CD14-positive monocyte (primary cell): ENCODE results near the gene CNKSR2. TPM values are rescaled to one million over a fixed set of nuclear protein-coding genes. Genes with fewer than 3 reads are reported as not detected.

Experiments used
- DNase-seq, 3 donors: peaks; one replicate each; pipeline ENCODE4 v3.0.0-alpha.2; 2011 to 2022
- H2AFZ ChIP-seq: 2 replicates; pipeline ENCODE4 v1.6.0; 2012; ENCODE audit warnings: mild to moderate bottlenecking, low read depth, low read length, inconsistent platforms; ENCODE audit not compliant: insufficient read depth, poor library complexity, severe bottlenecking
- H3K27ac ChIP-seq, 2 donors: 1 replicate in 1 of 2; 2 replicates in 1 of 2; pipeline ENCODE4 v1.5.1; 2012 to 2013; ENCODE audit warnings: low read length in 2 of 2, control low read depth in 1 of 2, inconsistent platforms in 1 of 2, low read depth in 1 of 2, mild to moderate bottlenecking in 1 of 2
- H3K27me3 ChIP-seq, 2 donors: one replicate each; pipeline versions ENCODE4 v1.6.0 to v1.6.1; 2011 to 2013; ENCODE audit warnings: low read length in 2 of 2; ENCODE audit not compliant: control insufficient read depth in 2 of 2, insufficient read depth in 2 of 2
- H3K36me3 ChIP-seq, 2 donors: replicated peaks in 1 of 2; 1 replicate in 1 of 2; 2 replicates in 1 of 2; pipeline versions ENCODE4 v1.5.1 to v1.6.1; 2012 to 2013; ENCODE audit warnings: low read length in 2 of 2, control low read depth in 1 of 2, inconsistent platforms in 1 of 2, mild to moderate bottlenecking in 1 of 2; ENCODE audit not compliant: insufficient read depth in 2 of 2, control insufficient read depth in 1 of 2
- H3K4me1 ChIP-seq, 2 donors: 1 replicate in 1 of 2; 2 replicates in 1 of 2; pipeline versions ENCODE4 v1.5.1 to v1.6.1; 2012 to 2013; ENCODE audit warnings: low read length in 2 of 2, control low read depth in 1 of 2, inconsistent platforms in 1 of 2, mild to moderate bottlenecking in 1 of 2, moderate library complexity in 1 of 2; ENCODE audit not compliant: insufficient read depth in 2 of 2, control insufficient read depth in 1 of 2
- H3K4me2 ChIP-seq: replicated peaks from 2 replicates; pipeline ENCODE3; 2012; ENCODE audit warnings: low read length, moderate library complexity, mild to moderate bottlenecking; ENCODE audit not compliant: poor library complexity, severe bottlenecking; ENCODE audit errors: extremely low read depth
- H3K4me3 ChIP-seq, 3 experiments: fragments of 200-600 bp in 1 of 3; sonication (generic) in 1 of 3; replicated peaks in 1 of 3; 1 replicate in 2 of 3; 2 replicates in 1 of 3; pipeline ENCODE4 v1.5.1; 2011 to 2013; ENCODE audit warnings: low read length in 3 of 3, mild to moderate bottlenecking in 3 of 3, control low read depth in 2 of 3, low read depth in 2 of 3, inconsistent platforms in 1 of 3, moderate library complexity in 1 of 3
- H3K79me2 ChIP-seq: 2 replicates; pipeline ENCODE4 v1.6.0; 2012; ENCODE audit warnings: mild to moderate bottlenecking, control low read depth, inconsistent platforms, low read length, moderate library complexity; ENCODE audit not compliant: insufficient read depth
- H3K9ac ChIP-seq: 2 replicates; pipeline ENCODE4 v1.6.0; 2017; ENCODE audit warnings: low read length, mild to moderate bottlenecking; ENCODE audit not compliant: insufficient read depth, poor library complexity, severe bottlenecking
- H3K9me3 ChIP-seq, 2 donors: replicated peaks in 1 of 2; 1 replicate in 1 of 2; 2 replicates in 1 of 2; pipeline versions ENCODE4 v1.5.1 to v1.6.1; 2012 to 2013; ENCODE audit warnings: low read length in 2 of 2, control low read depth in 1 of 2; ENCODE audit not compliant: control insufficient read depth in 1 of 2, insufficient read depth in 1 of 2
- H4K20me1 ChIP-seq: 2 replicates; pipeline ENCODE4 v1.6.0; 2012; ENCODE audit warnings: mild to moderate bottlenecking, low read length, control low read depth, moderate library complexity; ENCODE audit not compliant: insufficient read depth
- H3K27ac Mint-ChIP-seq, 7 donors: one replicate each; pipeline ENCODE4 v1.8.0; 2020; ENCODE audit warnings: mild to moderate bottlenecking in 7 of 7, mixed read lengths in 7 of 7, moderate library complexity in 6 of 7, inconsistent platforms in 2 of 7
- H3K27me3 Mint-ChIP-seq, 3 donors: one replicate each; pipeline ENCODE4 v1.8.0; 2021 to 2022; ENCODE audit warnings: low read depth in 3 of 3, mild to moderate bottlenecking in 3 of 3, mixed read lengths in 3 of 3, moderate library complexity in 3 of 3, inconsistent platforms in 1 of 3
- H3K36me3 Mint-ChIP-seq, 2 donors: one replicate each; pipeline ENCODE4 v1.8.0; 2020; ENCODE audit warnings: mixed read lengths in 2 of 2, inconsistent platforms in 1 of 2, mild to moderate bottlenecking in 1 of 2
- H3K4me1 Mint-ChIP-seq: one replicate; pipeline ENCODE4 v1.8.0; 2020; ENCODE audit warnings: mild to moderate bottlenecking, mixed read lengths
- H3K4me3 Mint-ChIP-seq, 2 donors: one replicate each; pipeline ENCODE4 v1.8.0; 2020; ENCODE audit warnings: mild to moderate bottlenecking in 2 of 2, mixed read lengths in 2 of 2, moderate library complexity in 1 of 2
- H3K9me3 Mint-ChIP-seq, 7 donors: one replicate each; pipeline ENCODE4 v1.8.0; 2020 to 2022; ENCODE audit warnings: mixed read lengths in 7 of 7, mild to moderate bottlenecking in 6 of 7, moderate library complexity in 6 of 7, inconsistent platforms in 2 of 7
- WGBS: methylation state at CpG from one replicate; pipeline ENCODE4 v1.1.5; 2013; ENCODE audit warnings: missing lambda C conversion rate; ENCODE audit not compliant: insufficient coverage; 5-methylcytosine and 5-hydroxymethylcytosine counted together
- intact Hi-C, 2 donors: fragments of 100-400 bp; cut with micrococcal nuclease; formaldehyde crosslinking; loops; one replicate each; pipeline versions ENCODE4 v1.15.0 to v1.15.1; 2023
- polyA plus RNA-seq, 3 donors: library from polyadenylated mRNA; depleted of rRNA in 1 of 3; unstranded in 2 of 3; stranded (reverse) in 1 of 3; fragments of 300-500 nt in 2 of 3; fragments of >200 nt in 1 of 3; fragmentation: Illumina TruSeq in 2 of 3; gene quantifications; 1 replicate in 2 of 3; 2 replicates in 1 of 3; pipeline ENCODE4 v1.2.3, GENCODE V29; 2012 to 2021
- TF ChIP-seq, protein P1 (sequence below): fragments of 200-600 bp; IDR thresholded peaks from one replicate; pipeline ENCODE4 v1.8.0; 2022; ENCODE audit warnings: antibody characterized with exemption, mild to moderate bottlenecking

The CNKSR2 gene
- polyA plus RNA-seq, 3 donors: 0.12 TPM; not detected in 2

DNA sequence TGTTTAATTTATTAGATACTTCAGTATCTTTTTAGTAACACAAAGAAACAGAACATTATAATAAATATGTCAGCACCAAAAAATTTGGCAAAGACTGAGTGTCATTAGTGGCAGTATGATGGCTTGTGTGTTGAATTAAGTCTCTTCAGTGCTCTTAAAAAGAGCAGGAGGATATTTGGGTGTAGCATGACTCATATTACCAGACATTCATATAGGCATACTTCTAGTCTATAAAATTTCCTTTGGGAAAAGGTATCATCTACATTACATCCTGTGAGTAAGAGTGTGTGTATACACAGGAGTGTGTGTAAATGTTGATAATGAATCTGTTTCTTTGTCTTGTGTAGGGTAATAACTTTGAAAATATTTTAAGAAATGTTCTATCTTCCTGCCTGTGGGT, 135.7 kb downstream of the CNKSR2 start:
- Histone ChIP-seq H3K79me2 (no peaks in the 10 kb centered on the region), H3K36me3 (no peaks in the 10 kb centered on the region), H2AFZ (no peak overlapping the region), H3K4me1 (no peaks in the 10 kb centered on the region), H3K9ac (no peak overlapping the region), H3K4me2 (no peak overlapping the region), H4K20me1 (no peaks in the 10 kb centered on the region), H3K27ac (no peak overlapping the region), H3K27me3 (no peaks in the 10 kb centered on the region), H3K4me3 (no peak overlapping the region), H3K9me3 (no peaks in the 10 kb centered on the region)
- H3K9me3 Mint-ChIP-seq: no peaks in the 10 kb centered on the region
- no peak overlapping the region for H3K4me3 Mint-ChIP-seq
- H3K4me1 Mint-ChIP-seq: peaks cover 15% of the 10 kb centered on the region
- H3K27me3 Mint-ChIP-seq: peaks cover 0 to 2% (median 1%) of the 10 kb centered on the region in 3 donors
- no peaks in the 10 kb centered on the region for H3K36me3 Mint-ChIP-seq
- intact Hi-C loops: no loop called here
- DNase-seq: no peak
- no peak overlapping the region for H3K27ac Mint-ChIP-seq
- TF ChIP-seq, protein P1, sequence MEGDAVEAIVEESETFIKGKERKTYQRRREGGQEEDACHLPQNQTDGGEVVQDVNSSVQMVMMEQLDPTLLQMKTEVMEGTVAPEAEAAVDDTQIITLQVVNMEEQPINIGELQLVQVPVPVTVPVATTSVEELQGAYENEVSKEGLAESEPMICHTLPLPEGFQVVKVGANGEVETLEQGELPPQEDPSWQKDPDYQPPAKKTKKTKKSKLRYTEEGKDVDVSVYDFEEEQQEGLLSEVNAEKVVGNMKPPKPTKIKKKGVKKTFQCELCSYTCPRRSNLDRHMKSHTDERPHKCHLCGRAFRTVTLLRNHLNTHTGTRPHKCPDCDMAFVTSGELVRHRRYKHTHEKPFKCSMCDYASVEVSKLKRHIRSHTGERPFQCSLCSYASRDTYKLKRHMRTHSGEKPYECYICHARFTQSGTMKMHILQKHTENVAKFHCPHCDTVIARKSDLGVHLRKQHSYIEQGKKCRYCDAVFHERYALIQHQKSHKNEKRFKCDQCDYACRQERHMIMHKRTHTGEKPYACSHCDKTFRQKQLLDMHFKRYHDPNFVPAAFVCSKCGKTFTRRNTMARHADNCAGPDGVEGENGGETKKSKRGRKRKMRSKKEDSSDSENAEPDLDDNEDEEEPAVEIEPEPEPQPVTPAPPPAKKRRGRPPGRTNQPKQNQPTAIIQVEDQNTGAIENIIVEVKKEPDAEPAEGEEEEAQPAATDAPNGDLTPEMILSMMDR: no peak

DNA sequence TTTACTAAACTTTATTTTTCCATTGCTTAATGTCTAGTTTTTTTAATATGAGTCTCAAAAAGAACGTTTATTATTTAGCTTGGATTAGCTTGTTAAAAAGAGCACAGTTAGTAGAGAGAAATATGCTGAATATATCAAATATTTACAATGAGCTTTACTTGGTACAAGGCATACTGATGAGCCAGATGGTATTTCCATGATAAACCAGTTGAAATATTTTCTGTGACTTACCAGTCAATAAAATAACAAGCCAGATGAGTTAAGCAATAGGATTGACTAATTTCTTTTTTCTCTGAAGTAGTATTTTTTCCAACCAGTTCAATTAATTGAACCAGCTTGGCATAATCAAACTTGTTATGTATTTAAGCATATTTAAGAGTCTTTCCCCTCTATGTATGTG, 149.8 kb downstream of the CNKSR2 start:
- Histone ChIP-seq H3K79me2 (no peaks in the 10 kb centered on the region), H3K9me3 (no peaks in the 10 kb centered on the region), H3K36me3 (no peaks in the 10 kb centered on the region), H3K27ac (no peak overlapping the region), H3K4me1 (no peaks in the 10 kb centered on the region), H3K9ac (no peak overlapping the region), H2AFZ (no peak overlapping the region), H4K20me1 (no peaks in the 10 kb centered on the region), H3K27me3 (no peaks in the 10 kb centered on the region), H3K4me2 (no peak overlapping the region), H3K4me3 (no peak overlapping the region)
- TF ChIP-seq, protein P1: no peak
- peaks cover 0 to 2% (median 2%) of the 10 kb centered on the region in 3 donors for H3K27me3 Mint-ChIP-seq
- no CpG with 5 or more reads among the region's 1 CpG for WGBS
- no peaks in the 10 kb centered on the region for H3K36me3 Mint-ChIP-seq
- no peak overlapping the region for H3K4me3 Mint-ChIP-seq
- DNase-seq: no peak
- no peaks in the 10 kb centered on the region for H3K4me1 Mint-ChIP-seq
- intact Hi-C loops: no loop called here
- H3K27ac Mint-ChIP-seq: no peak overlapping the region
- H3K9me3 Mint-ChIP-seq: no peaks in the 10 kb centered on the region
